ENCODE measurements around the gene SLC7A11.

SLC7A11 gene

GRCh38 chr4:138204507-138204906 is 37.6 kb downstream of the SLC7A11 start:
- no peak for DNase-seq

GRCh38 chr4:138202686-138203085 is 39.5 kb downstream of the SLC7A11 start:
- DNase-seq: no peak

GRCh38 chr4:138200236-138200590 is 41.9 kb downstream of the SLC7A11 start:
- no peak for DNase-seq

- DNase-seq: no peak
Measured at GRCh38 chr4:138199568-138200235, 42.4 kb downstream of the SLC7A11 start.

GRCh38 chr4:138196153-138196552 is 46.0 kb downstream of the SLC7A11 start:
- no peak for DNase-seq

GRCh38 chr4:138193963-138194362 is 48.2 kb downstream of the SLC7A11 start:
- no peak for DNase-seq

GRCh38 chr4:138192113-138192512 is 50.0 kb downstream of the SLC7A11 start:
- no peak for DNase-seq

DNA sequence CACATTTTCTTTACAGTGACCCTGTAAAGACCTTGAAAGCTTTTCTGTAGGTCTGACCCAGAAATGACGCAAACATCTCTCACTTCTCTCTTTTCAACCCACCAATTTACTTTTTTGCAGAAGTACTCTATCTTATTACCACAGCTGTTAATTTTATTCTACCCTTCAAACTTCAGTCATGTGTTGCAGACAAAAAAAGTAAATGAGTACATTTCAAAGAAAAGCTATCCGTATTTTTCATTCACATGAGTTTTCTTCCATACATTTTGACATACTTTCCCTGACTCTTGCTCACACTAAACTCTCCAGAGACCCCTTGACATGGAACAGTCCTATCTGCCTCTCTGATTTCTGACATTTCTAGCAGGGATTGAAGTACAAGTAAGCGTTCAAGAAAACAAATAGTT is 51.7 kb downstream of the SLC7A11 start:
- DNase-seq: peak in 1 of 2 donors; percentile 11

GRCh38 chr4:138189206-138189605 is 52.9 kb downstream of the SLC7A11 start:
- no peak for DNase-seq

- no peak for DNase-seq
Measured at GRCh38 chr4:138188406-138189084, 53.6 kb downstream of the SLC7A11 start.

- DNase-seq: no peak
Measured at GRCh38 chr4:138185859-138186645, 56.1 kb downstream of the SLC7A11 start.

- DNase-seq: no peak
Measured at GRCh38 chr4:138184886-138185285, 57.3 kb downstream of the SLC7A11 start.

DNA sequence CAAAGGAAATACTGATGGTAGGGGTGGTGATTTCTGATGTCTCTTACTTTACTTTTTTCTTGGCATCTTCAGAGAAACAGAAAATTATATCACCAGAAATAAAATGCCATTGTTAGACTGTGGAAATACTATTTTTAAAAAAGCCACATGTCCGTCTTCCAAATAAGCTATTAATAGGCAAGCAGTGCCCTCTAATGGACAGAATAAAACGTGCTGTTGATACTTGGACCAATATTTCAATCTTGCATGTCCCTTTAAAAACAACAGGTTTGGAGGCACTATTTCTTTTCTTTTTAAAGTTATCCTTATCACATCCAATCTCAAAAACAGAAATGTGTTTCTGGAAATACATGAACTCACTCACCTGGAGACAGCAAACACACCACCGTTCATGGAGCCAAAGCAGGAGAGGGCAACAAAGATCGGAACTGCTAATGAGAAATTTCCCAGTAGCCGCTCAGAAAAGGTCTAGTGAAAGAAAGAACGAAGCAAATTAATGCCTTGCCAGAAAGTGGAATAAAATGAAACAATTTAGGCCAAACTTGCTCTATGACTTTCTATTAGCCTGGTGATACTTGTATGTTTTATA is 59.2 kb downstream of the SLC7A11 start:
- no peak for DNase-seq

DNA sequence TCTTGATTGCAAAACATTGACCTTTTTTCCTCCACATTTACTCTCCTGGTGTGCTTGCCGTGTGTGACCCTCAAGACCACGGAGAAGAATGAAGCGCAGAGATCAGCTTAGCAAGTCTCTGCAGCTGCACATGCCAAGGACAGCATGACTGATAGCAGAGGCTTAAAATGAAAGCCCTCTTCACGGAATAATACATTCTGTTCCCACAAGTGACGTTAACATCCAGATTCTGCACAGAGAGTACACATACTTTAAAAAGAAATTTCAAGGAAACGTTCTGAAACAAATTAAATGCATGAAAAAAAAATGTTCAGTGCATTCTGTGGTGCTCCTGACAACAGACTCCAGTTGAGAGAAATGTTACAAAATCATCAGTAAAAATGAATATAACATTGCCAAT is 60.9 kb downstream of the SLC7A11 start:
- no peak for DNase-seq

DNA sequence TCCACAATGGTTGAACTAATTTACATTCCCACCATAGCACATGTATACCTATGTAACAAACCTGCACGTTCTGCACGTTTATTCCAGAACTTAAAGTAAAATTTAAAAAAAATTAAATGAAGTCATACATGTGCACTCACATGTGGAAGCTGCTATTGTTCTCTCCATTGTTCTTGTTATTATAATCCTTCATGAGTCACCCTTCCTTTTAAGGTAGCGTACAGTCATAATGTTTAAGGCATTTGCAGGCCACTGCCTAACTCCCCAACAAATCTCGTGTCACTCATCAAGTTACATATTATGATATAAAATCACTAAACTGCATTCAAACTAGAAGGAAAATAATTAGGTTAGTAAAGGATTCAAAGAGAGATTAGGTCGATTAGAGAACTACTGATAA is 63.6 kb downstream of the SLC7A11 start:
- DNase-seq: no peak

DNA sequence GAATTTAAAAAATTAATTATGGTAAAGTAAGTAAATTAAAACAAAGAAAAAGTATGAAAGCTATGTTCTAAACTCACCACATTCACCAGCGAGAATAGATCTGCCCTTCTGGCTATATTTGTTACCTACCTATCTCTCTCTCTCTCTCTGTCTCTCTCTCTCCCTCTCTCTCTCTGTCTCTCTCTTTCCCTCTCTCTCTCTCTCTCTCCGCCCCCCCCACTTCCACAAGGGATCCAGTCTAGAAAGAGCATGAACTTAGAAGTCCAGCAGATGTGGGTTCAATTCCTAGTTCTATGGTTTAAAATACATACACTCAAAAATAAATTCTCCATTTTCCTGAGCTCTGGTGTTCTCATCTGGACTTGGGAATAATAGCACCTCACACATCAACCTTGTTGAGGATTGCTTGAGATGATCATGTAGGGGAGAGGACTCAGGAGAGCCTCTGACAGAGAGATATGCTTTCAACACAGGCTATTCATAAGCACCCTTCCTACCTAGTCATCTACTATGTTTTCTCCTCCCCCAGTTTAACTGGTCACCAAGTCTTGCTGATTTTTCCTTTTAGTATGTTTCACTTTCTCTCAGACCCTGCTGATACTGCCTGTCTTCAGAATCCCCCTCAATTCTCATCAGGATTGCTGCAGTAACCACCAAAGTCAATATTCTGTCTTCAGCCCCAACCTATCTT is 64.7 kb downstream of the SLC7A11 start:
- DNase-seq: no peak

DNA sequence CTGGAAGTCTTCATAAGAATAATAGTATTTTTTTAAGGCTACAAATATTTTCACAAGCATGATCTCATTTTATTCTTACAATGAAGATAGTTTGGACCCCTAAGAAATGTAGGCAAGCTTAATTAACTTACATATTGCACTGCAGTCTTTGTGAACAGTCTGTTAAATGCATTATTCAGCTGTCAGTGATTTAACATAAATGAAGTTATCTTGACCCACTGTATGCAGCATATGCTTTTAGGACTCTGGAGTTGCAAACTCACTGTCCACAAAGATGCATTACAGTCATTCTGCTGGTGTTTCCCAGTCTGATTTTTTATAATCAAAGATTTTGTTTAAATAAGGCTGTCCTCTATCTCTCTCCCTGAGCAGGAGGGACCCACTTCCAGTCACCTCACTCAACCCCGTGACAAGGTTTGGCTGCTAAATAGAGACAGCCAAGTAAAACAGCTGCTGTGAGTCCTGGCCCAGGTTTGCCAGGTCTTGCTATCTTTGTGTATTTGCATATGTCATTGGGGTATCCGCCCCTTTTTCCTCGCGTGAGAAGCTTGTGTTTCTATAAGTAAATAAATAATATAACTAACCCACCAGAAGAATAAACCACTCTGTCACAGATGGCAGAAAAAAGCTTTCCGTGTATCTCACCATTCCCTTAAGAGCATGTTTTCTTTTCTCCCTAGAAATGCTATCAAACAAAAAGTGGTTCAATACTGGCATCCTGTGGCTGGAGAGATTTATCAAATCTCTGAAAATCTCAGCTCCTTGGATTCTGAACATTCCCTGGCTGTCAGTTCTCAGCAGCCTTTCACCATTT is 67.0 kb downstream of the SLC7A11 start:
- DNase-seq: no peak

DNA sequence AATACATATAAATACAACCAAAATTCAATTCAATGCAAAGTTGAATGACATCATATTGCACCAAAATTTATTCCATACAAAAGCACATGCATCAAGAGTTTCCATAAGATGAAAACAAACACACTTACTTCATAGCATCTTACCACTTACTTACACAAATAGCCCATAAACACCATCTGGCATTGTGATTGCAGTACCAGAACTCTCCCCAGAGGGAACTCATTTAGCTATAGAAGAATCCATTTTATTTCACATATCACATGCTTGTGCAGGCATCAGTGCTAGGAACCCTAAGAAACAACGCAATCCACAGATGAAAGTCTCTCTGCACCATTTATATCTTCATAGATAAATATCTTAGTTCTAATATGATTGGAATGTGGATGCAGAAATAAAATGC is 77.9 kb downstream of the SLC7A11 start:
- DNase-seq: no peak

- no peak for DNase-seq
Measured at GRCh38 chr4:138163171-138163570, 79.0 kb downstream of the SLC7A11 start.

GRCh38 chr4:138162259-138162658 is 79.9 kb downstream of the SLC7A11 start:
- no peak for DNase-seq

DNA sequence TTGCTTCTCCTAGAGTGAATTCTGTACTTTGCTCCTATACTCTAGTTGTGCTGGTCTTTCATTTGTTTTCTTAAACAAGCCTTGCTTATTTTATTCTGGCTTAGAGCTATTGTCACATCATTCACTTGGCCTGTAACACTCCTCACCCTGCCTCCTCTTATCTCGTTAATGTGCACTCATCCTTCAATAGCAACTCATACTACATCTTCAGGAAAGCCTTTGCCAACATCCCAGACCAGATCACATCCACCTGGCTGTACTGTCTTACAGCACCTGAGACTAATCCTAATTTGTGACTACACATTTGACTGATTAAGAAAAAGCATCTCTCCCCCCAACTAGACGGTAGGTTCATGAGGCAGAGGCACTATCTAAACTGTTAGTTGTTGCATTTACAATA is 80.8 kb downstream of the SLC7A11 start:
- DNase-seq: no peak

DNA sequence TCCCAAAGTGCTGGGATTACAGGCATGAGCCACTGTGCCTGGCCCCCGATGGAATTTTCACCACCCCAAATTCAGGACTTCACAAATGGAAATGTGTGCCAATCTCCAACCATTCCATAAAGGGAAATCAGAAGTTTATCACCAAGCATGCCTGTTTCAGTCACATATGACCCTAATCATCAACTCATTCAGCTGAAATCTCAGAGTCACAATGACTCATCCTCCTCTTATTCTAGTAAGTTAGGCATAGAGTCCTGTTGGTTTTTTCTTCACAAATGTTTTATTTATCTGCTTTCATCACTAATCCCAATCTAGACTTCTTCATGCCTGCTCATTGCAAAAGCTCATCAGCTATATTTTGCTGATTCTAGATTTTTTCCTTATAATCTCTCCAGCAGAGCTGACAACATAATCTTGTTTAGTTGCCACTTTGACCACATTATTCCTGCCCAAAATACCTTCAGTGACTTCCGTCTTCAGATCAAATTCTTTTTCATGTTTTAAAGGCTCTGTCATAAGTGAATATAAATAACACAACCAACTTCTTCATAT is 83.3 kb downstream of the SLC7A11 start:
- DNase-seq: no peak

All from bone marrow (tissue), 2 donors.